Cerebellar nuclear complex (tissue), 1 donor: ENCODE measurements around the gene STOML3.

Experiments used
- DNase-seq, 2 experiments: peaks; one replicate each; lab custom pipeline; 2025; lab: John Stamatoyannopoulos, UW

Gene STOML3

GRCh38 chr13:38980750-38981078 lies 9.9 kb downstream of the STOML3 start:
- DNase-seq: no peak

GRCh38 chr13:38979891-38980749 lies 10.5 kb downstream of the STOML3 start:
- no peak for DNase-seq

GRCh38 chr13:38970380-38971051 lies 20.1 kb downstream of the STOML3 start:
- DNase-seq: no peak

GRCh38 chr13:38969187-38969586 lies 21.4 kb downstream of the STOML3 start:
- DNase-seq: no peak

- DNase-seq: no peak
These were observed 23.2 kb downstream of the STOML3 start for GRCh38 chr13:38967446-38967845.

- no peak for DNase-seq
These were observed 25.4 kb downstream of the STOML3 start for GRCh38 chr13:38965281-38965680.

GRCh38 chr13:38960175-38960574 lies 30.5 kb downstream of the STOML3 start:
- DNase-seq: no peak

- DNase-seq: no peak
These were observed 32.6 kb downstream of the STOML3 start for GRCh38 chr13:38957794-38958592.

- DNase-seq: no peak
These were observed 35.8 kb downstream of the STOML3 start for GRCh38 chr13:38954844-38955243.

GRCh38 chr13:38954291-38954690 lies 36.3 kb downstream of the STOML3 start:
- DNase-seq: no peak

GRCh38 chr13:38952827-38953226 lies 37.8 kb downstream of the STOML3 start:
- no peak for DNase-seq

GRCh38 chr13:38951525-38952313 lies 38.9 kb downstream of the STOML3 start:
- DNase-seq: no peak

- DNase-seq: no peak
These were observed 39.6 kb downstream of the STOML3 start for GRCh38 chr13:38950987-38951386.

- DNase-seq: no peak
These were observed 43.6 kb downstream of the STOML3 start for GRCh38 chr13:38947054-38947453.

- DNase-seq: no peak
These were observed 46.4 kb downstream of the STOML3 start for GRCh38 chr13:38944219-38944618.

GRCh38 chr13:38943231-38943630 lies 47.4 kb downstream of the STOML3 start:
- no peak for DNase-seq

- no peak for DNase-seq
These were observed 49.2 kb downstream of the STOML3 start for GRCh38 chr13:38941353-38941945.

- no peak for DNase-seq
These were observed 56.8 kb downstream of the STOML3 start for GRCh38 chr13:38933786-38934185.

- no peak for DNase-seq
These were observed 68.5 kb downstream of the STOML3 start for GRCh38 chr13:38922170-38922569.

- no peak for DNase-seq
These were observed 69.5 kb downstream of the STOML3 start for GRCh38 chr13:38921081-38921480.
